HUES6 (cell line): ENCODE data around the gene CARMIL1.

ENCODE experiments used
- H3K27ac ChIP-seq: 2 replicates; pipeline ENCODE4 v1.7.0; 2013; ENCODE audit warnings: low read depth, mild to moderate bottlenecking, low read length, inconsistent platforms
- H3K27me3 ChIP-seq: 2 replicates; pipeline ENCODE4 v1.6.1; 2013; ENCODE audit warnings: low read length; ENCODE audit not compliant: control insufficient read depth, insufficient read depth
- H3K36me3 ChIP-seq: 2 replicates; pipeline ENCODE4 v1.6.1; 2013; ENCODE audit warnings: low read length; ENCODE audit not compliant: control insufficient read depth, insufficient read depth
- H3K4me1 ChIP-seq: 2 replicates; pipeline ENCODE4 v1.6.1; 2013; ENCODE audit warnings: low read length; ENCODE audit not compliant: control insufficient read depth, insufficient read depth
- H3K4me3 ChIP-seq: 2 replicates; pipeline ENCODE4 v1.5.1; 2013; ENCODE audit warnings: low read depth, low read length
- H3K9ac ChIP-seq: one replicate; pipeline ENCODE4 v1.6.1; 2013; ENCODE audit warnings: mild to moderate bottlenecking, low read length
- H3K9me3 ChIP-seq: 2 replicates; pipeline ENCODE4 v1.6.1; 2013; ENCODE audit warnings: low read depth, low read length; ENCODE audit not compliant: control insufficient read depth, insufficient read depth

The CARMIL1 gene

GRCh38 chr6:25476126-25476525, 197.0 kb downstream of the CARMIL1 start:
- H3K36me3 ChIP-seq: peaks cover 12% of the 10 kb centered on the region; the same call in 1 of the 2 replicates
- H3K9ac ChIP-seq: no peak overlapping the region
- H3K4me1 ChIP-seq: no peaks in the 10 kb centered on the region
- H3K27ac ChIP-seq: no peak overlapping the region
- H3K9me3 ChIP-seq: no peaks in the 10 kb centered on the region
- H3K27me3 ChIP-seq: no peaks in the 10 kb centered on the region
- H3K4me3 ChIP-seq: no peak overlapping the region

DNA sequence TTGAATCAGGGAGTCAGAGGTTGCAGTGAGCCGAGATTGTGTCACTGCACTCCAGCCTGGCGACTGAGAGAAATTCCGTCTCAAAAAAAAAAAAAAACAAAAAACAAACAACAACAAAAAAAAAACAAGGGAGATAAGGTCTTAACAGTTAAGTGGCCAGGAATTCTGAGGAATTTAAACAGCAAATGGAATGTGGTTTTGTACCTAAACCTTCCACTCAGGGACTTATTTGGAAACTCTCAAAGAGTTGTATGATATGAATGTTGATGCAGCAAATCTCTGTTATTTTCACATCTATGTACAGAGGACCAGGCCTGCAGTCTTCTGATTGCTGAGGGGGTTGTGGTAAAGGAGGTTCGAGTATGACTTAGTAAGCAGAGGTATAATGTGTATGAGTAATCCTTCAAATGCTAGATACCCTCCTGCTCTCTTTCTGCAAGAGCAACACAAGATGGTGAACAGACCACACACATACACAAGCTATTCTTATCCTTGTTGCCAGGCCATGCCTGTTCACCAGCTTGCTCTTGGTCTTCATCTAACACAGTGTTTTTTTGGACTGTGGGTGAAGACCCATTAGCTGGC, 197.9 kb downstream of the CARMIL1 start:
- H3K9ac ChIP-seq: no peak overlapping the region
- H3K4me3 ChIP-seq: no peak overlapping the region
- peaks cover 12% of the 10 kb centered on the region; the same call in 1 of the 2 replicates for H3K36me3 ChIP-seq
- no peaks in the 10 kb centered on the region; the same call in 1 of the 2 replicates for H3K4me1 ChIP-seq
- no peaks in the 10 kb centered on the region for H3K27me3 ChIP-seq
- H3K9me3 ChIP-seq: no peaks in the 10 kb centered on the region
- no peak overlapping the region for H3K27ac ChIP-seq

DNA sequence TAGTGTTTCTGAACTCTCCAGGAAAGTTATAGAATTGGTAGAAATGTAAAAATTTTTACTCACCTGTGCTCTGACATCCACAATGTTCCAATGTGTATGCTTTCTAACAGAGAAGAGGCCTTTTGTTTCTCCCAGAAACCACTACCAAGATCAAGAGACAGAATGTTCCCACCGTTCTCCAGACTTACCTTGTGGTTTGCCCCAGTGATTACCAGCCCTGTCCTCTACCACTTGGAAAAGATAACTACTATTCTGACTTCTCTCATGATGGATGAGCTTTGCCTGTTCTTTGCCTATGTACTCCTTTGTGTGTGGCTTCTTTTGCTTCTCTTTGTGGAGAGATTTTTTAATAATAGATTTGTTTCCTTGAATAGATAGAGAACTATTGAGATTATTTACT, 199.8 kb downstream of the CARMIL1 start:
- Histone ChIP-seq H3K27ac (no peak overlapping the region), H3K27me3 (no peaks in the 10 kb centered on the region), H3K36me3 (peaks cover 7% of the 10 kb centered on the region; the same call in 1 of the 2 replicates), H3K4me3 (no peak overlapping the region), H3K9ac (no peak overlapping the region), H3K9me3 (no peaks in the 10 kb centered on the region), H3K4me1 (no peaks in the 10 kb centered on the region; the same call in 1 of the 2 replicates)

DNA sequence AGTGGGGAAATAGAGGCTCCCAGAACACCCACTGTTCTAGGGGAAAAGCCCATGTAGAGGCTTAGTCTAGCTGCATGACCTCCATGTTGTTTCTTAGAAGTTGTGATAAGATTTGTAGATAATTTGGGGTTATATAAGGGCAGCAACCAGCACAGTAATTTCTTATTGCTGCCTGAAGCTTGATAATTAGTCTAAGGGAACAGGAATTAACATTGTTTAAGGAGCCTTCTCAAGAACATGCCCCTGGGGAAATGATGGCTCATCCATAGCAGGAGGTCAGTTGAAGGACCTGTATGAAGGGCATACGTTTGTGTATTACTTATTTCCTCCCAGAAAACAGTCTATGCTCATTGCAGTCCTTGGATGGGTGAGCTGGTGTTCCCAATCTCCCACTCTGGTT, 202.1 kb downstream of the CARMIL1 start:
- no peak overlapping the region for H3K27ac ChIP-seq
- no peaks in the 10 kb centered on the region; the same call in 1 of the 2 replicates for H3K4me1 ChIP-seq
- H3K36me3 ChIP-seq: peaks cover 5% of the 10 kb centered on the region; the same call in 1 of the 2 replicates
- H3K4me3 ChIP-seq: no peak overlapping the region
- no peak overlapping the region for H3K9ac ChIP-seq
- H3K27me3 ChIP-seq: no peaks in the 10 kb centered on the region
- no peaks in the 10 kb centered on the region for H3K9me3 ChIP-seq

- H3K9me3 ChIP-seq: no peaks in the 10 kb centered on the region
- H3K9ac ChIP-seq: no peak overlapping the region
- H3K4me3 ChIP-seq: no peak overlapping the region
- H3K27ac ChIP-seq: no peak overlapping the region
- H3K4me1 ChIP-seq: no peaks in the 10 kb centered on the region; the same call in 1 of the 2 replicates
- H3K27me3 ChIP-seq: no peaks in the 10 kb centered on the region
- H3K36me3 ChIP-seq: peaks cover 4% of the 10 kb centered on the region; the same call in 1 of the 2 replicates
These were observed 203.8 kb downstream of the CARMIL1 start for GRCh38 chr6:25482996-25483395.

GRCh38 chr6:25483943-25484342, 204.8 kb downstream of the CARMIL1 start:
- Histone ChIP-seq H3K4me1 (no peaks in the 10 kb centered on the region; the same call in 1 of the 2 replicates), H3K4me3 (no peak overlapping the region), H3K9me3 (no peaks in the 10 kb centered on the region), H3K27ac (no peak overlapping the region), H3K27me3 (no peaks in the 10 kb centered on the region), H3K36me3 (peaks cover 4% of the 10 kb centered on the region; the same call in 1 of the 2 replicates), H3K9ac (no peak overlapping the region)

DNA sequence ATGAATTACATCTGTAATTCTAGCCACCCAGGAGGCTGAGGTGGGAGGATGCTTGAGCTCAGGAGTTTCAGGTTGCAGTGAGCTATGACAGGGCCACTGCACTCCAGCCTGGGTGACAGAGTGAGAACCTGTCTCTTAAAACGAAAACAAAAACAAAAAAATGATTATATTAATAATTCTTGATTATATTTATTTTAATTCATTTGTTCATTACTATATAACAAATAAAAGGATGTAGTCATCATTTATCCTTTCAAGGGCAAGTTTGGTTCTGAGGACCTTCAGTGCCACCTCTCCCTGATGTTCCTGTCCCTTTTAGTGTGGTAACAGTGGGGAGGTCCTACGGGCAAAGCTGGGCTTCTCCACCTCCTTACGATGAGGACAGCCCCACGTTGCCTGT, 205.7 kb downstream of the CARMIL1 start:
- peaks cover 4% of the 10 kb centered on the region; the same call in 1 of the 2 replicates for H3K36me3 ChIP-seq
- no peaks in the 10 kb centered on the region for H3K27me3 ChIP-seq
- H3K27ac ChIP-seq: no peak overlapping the region
- no peaks in the 10 kb centered on the region; the same call in 1 of the 2 replicates for H3K4me1 ChIP-seq
- no peaks in the 10 kb centered on the region for H3K9me3 ChIP-seq
- H3K9ac ChIP-seq: no peak overlapping the region
- H3K4me3 ChIP-seq: no peak overlapping the region

GRCh38 chr6:25485821-25486534, 206.8 kb downstream of the CARMIL1 start:
- H3K9ac ChIP-seq: no peak overlapping the region
- no peak overlapping the region for H3K4me3 ChIP-seq
- no peak overlapping the region for H3K27ac ChIP-seq
- no peaks in the 10 kb centered on the region; the same call in 1 of the 2 replicates for H3K4me1 ChIP-seq
- H3K36me3 ChIP-seq: peaks cover 4% of the 10 kb centered on the region; the same call in 1 of the 2 replicates
- no peaks in the 10 kb centered on the region for H3K27me3 ChIP-seq
- H3K9me3 ChIP-seq: no peaks in the 10 kb centered on the region

- Histone ChIP-seq H3K27ac (no peak overlapping the region), H3K4me1 (no peaks in the 10 kb centered on the region; the same call in 1 of the 2 replicates), H3K36me3 (peaks cover 4% of the 10 kb centered on the region; the same call in 1 of the 2 replicates), H3K9me3 (no peaks in the 10 kb centered on the region), H3K9ac (no peak overlapping the region), H3K4me3 (no peak overlapping the region), H3K27me3 (no peaks in the 10 kb centered on the region)
These were observed 207.4 kb downstream of the CARMIL1 start for GRCh38 chr6:25486550-25486949.

DNA sequence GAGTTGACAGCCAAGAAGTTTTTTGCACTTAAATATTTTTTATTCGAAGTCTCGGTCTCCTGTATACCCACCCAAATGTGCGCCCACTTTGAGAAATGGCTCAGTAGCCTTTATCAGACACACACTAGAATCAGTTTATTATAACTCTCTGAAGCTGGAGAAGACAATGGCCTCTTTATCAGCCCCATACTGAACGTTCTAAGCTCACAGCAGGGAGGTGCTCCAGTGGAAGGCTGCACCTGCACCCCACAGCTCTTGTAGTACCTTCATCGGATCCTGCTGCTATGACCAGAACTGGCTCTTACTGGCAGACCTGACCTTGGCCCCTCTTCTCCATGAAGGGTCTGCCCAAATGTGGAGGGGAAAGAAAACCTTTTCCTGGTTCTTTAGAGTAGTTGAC, 207.8 kb downstream of the CARMIL1 start:
- no peaks in the 10 kb centered on the region for H3K9me3 ChIP-seq
- no peak overlapping the region for H3K27ac ChIP-seq
- no peaks in the 10 kb centered on the region for H3K4me1 ChIP-seq

GRCh38 chr6:25488156-25488555, 209.0 kb downstream of the CARMIL1 start:
- H3K4me3 ChIP-seq: no peak overlapping the region
- peaks cover 2% of the 10 kb centered on the region; the same call in 1 of the 2 replicates for H3K36me3 ChIP-seq
- no peaks in the 10 kb centered on the region for H3K4me1 ChIP-seq
- H3K27ac ChIP-seq: no peak overlapping the region
- H3K9me3 ChIP-seq: no peaks in the 10 kb centered on the region
- H3K27me3 ChIP-seq: no peaks in the 10 kb centered on the region
- H3K9ac ChIP-seq: no peak overlapping the region

More for the DNA sequence above, 207.8 kb downstream of the CARMIL1 start:
- Histone ChIP-seq H3K9ac (no peak overlapping the region), H3K4me3 (no peak overlapping the region), H3K36me3 (peaks cover 4% of the 10 kb centered on the region; the same call in 1 of the 2 replicates), H3K27me3 (no peaks in the 10 kb centered on the region)
